HepG2 (cell line): ENCODE measurements around the gene GBE1.

Source experiments
- EP300 ChIP-seq, 3 experiments: sonication (generic) in 1 of 3; formaldehyde crosslinking in 1 of 3; IDR thresholded peaks; 2 replicates each; pipeline versions ENCODE4 v1.5.1 to v1.6.1; 2011 to 2020; ENCODE audit warnings: low read depth in 2 of 3, low read length in 2 of 3, borderline replicate concordance in 1 of 3, improper control_type of control experiment in 1 of 3, mild to moderate bottlenecking in 1 of 3, missing genetic modification reagents in 1 of 3, moderate library complexity in 1 of 3
- JUND ChIP-seq: sonication (generic); formaldehyde crosslinking; IDR thresholded peaks from 2 replicates; pipeline ENCODE4 v1.8.0; 2022; ENCODE audit warnings: mild to moderate bottlenecking, missing genetic modification reagents
- MAF1 ChIP-seq: sonication (generic); formaldehyde crosslinking; IDR thresholded peaks from 2 replicates; pipeline ENCODE4 v1.5.0; 2020; ENCODE audit warnings: missing genetic modification reagents, borderline replicate concordance
- NAIF1 ChIP-seq: sonication (generic); formaldehyde crosslinking; IDR thresholded peaks from 2 replicates; pipeline ENCODE4 v1.5.0; 2020; ENCODE audit warnings: mild to moderate bottlenecking, missing genetic modification reagents, borderline replicate concordance
- PHB2 ChIP-seq: fragments of 450-650 bp; IDR thresholded peaks from 2 replicates; pipeline ENCODE4 v1.6.1; 2018; ENCODE audit not compliant: partially characterized antibody
- SMAD9 ChIP-seq: sonication (generic); formaldehyde crosslinking; IDR thresholded peaks from 2 replicates; pipeline ENCODE4 v1.5.1; 2020; ENCODE audit warnings: mild to moderate bottlenecking, missing genetic modification reagents
- ZNF10 ChIP-seq: sonication (generic); formaldehyde crosslinking; IDR thresholded peaks from 2 replicates; pipeline ENCODE4 v1.4.0; 2020; ENCODE audit warnings: mild to moderate bottlenecking, low read depth, missing genetic modification reagents, borderline replicate concordance
- ZNF280B ChIP-seq: sonication (generic); formaldehyde crosslinking; IDR thresholded peaks from 2 replicates; pipeline ENCODE4 v1.5.0; 2020; ENCODE audit warnings: missing genetic modification reagents, mild to moderate bottlenecking, borderline replicate concordance
- TF ChIP-seq, protein P1 (sequence below): sonication (generic); formaldehyde crosslinking; IDR thresholded peaks from 2 replicates; pipeline ENCODE4 v1.5.0; 2020; ENCODE audit warnings: mild to moderate bottlenecking, missing genetic modification reagents, moderate library complexity
- TF ChIP-seq, protein P2 (sequence below): sonication (generic); formaldehyde crosslinking; IDR thresholded peaks from 2 replicates; pipeline ENCODE4 v1.4.0; 2020; ENCODE audit warnings: missing genetic modification reagents; ENCODE audit errors: not compliant biosample characterization
- TF ChIP-seq, protein P3 (sequence below): sonication (generic); formaldehyde crosslinking; IDR thresholded peaks from 2 replicates; pipeline ENCODE4 v1.5.1; 2020; ENCODE audit warnings: mild to moderate bottlenecking, missing genetic modification reagents

DNA sequence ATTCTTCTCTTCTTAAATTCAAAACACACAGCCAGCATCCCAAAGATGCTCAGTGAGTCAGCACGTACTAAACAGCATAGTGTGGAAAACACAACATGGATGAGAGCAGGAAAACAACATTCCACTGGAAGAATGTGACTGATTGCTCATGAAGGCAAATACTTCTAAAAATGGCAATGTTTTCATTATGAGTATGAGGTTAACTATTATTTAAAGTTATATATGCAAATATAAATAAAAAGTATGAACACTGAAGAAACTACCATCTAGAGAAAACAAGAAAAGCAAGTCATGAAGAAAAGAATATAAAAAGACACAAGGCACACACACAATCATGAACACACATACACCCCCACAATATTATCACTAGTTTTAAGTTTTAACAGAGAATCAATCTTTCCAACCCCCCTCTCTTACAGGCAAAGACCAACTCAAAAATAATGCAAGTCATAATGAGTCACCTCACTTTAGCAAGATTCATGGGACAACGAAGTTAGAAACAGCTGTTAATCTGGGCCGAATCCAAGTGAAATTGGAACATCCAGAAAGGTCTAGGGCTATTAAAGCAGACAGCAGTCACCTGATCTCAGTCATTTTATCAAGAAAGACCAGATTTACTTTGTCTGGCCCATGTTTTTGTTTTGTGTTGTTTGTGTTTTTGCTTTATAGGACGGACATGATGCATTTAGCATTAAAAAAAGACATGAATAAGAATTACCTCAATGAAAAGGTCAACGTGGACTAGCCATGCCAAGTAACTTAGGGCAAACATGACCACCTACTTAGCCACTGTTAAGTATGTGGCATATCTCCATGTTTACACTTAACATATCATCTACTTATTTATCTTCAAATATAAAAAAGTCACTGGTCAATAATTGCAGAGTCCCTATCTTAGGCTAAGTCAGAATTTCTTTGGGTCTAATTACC lies 18.1 kb downstream of the GBE1 start:
- TF ChIP-seq EP300 (IDR thresholded peaks at IDR 0.05; ENCODE audit: low read depth in 2 of 2, low read length in 2 of 2) (no peak), EP300 (CRISPR knock-in tag; IDR thresholded peaks at IDR 0.05; ENCODE audit: borderline replicate concordance) (no peak), ZNF280B (CRISPR knock-in tag) (no peak), ZNF10 (CRISPR knock-in tag) (no peak), JUND (CRISPR knock-in tag) (no peak), MAF1 (no peak), SMAD9 (CRISPR knock-in tag) (no peak), PHB2 (no peak), NAIF1 (CRISPR knock-in tag) (no peak)
- TF ChIP-seq, protein P1, sequence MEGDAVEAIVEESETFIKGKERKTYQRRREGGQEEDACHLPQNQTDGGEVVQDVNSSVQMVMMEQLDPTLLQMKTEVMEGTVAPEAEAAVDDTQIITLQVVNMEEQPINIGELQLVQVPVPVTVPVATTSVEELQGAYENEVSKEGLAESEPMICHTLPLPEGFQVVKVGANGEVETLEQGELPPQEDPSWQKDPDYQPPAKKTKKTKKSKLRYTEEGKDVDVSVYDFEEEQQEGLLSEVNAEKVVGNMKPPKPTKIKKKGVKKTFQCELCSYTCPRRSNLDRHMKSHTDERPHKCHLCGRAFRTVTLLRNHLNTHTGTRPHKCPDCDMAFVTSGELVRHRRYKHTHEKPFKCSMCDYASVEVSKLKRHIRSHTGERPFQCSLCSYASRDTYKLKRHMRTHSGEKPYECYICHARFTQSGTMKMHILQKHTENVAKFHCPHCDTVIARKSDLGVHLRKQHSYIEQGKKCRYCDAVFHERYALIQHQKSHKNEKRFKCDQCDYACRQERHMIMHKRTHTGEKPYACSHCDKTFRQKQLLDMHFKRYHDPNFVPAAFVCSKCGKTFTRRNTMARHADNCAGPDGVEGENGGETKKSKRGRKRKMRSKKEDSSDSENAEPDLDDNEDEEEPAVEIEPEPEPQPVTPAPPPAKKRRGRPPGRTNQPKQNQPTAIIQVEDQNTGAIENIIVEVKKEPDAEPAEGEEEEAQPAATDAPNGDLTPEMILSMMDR (CRISPR knock-in tag): no peak
- TF ChIP-seq, protein P2, sequence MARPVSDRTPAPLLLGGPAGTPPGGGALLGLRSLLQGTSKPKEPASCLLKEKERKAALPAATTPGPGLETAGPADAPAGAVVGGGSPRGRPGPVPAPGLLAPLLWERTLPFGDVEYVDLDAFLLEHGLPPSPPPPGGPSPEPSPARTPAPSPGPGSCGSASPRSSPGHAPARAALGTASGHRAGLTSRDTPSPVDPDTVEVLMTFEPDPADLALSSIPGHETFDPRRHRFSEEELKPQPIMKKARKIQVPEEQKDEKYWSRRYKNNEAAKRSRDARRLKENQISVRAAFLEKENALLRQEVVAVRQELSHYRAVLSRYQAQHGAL: no peak
- TF ChIP-seq, protein P3, sequence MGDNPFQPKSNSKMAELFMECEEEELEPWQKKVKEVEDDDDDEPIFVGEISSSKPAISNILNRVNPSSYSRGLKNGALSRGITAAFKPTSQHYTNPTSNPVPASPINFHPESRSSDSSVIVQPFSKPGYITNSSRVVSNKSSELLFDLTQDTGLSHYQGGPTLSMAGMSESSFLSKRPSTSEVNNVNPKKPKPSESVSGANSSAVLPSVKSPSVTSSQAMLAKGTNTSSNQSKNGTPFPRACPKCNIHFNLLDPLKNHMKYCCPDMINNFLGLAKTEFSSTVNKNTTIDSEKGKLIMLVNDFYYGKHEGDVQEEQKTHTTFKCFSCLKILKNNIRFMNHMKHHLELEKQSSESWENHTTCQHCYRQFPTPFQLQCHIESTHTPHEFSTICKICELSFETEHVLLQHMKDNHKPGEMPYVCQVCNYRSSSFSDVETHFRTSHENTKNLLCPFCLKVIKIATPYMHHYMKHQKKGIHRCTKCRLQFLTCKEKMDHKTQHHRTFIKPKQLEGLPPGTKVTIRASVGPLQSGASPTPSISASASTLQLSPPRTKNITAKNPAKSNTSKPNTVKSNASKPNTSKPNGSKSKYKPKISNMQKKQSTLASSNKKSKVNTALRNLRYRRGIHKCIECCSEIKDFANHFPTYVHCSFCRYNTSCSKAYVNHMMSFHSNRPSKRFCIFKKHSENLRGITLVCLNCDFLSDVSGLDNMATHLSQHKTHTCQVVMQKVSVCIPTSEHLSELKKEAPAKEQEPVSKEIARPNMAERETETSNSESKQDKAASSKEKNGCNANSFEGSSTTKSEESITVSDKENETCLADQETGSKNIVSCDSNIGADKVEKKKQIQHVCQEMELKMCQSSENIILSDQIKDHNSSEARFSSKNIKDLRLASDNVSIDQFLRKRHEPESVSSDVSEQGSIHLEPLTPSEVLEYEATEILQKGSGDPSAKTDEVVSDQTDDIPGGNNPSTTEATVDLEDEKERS (CRISPR knock-in tag): no peak
